Raji (cell line): Measurements from ENCODE around the gene TPSB2.
"Not testable (repeated sequence)": the region's sequence is repeated elsewhere in the genome, so short reads cannot be mapped to it uniquely, and the experiment has no call there.

Experiments used
- POLR2A ChIP-seq: IDR thresholded peaks from 2 replicates; pipeline ENCODE4 v1.6.1; 2011; ENCODE audit warnings: low read depth, low read length, control low read depth; ENCODE audit not compliant: insufficient read depth

The TPSB2 gene

DNA sequence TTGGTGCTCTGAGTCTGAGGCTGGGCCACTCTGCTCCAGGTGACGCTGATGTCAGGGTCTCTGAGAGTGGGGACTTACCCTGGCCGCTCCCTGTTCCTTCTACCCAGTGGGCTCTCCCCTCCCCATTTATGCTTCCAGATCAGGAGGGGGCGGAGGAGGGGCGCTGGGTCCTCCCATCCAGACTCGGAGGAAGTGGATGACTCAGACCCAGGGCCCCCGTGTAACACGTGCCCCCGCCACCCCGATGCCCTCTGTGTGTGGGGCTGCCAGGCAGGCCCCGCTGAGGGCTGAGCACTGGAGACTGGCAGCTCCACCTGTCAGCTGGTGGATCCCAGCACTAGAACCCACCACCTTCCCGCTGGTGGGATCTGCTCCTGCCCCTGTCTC is at the start of gene TPSB2:
TSS of gene TPSB2 (minus strand) at position 101 of the 387 bp plus-strand sequence. CDS start 233 bp downstream, outside the sequence.
- not testable (repeated sequence) for TF ChIP-seq POLR2A

DNA sequence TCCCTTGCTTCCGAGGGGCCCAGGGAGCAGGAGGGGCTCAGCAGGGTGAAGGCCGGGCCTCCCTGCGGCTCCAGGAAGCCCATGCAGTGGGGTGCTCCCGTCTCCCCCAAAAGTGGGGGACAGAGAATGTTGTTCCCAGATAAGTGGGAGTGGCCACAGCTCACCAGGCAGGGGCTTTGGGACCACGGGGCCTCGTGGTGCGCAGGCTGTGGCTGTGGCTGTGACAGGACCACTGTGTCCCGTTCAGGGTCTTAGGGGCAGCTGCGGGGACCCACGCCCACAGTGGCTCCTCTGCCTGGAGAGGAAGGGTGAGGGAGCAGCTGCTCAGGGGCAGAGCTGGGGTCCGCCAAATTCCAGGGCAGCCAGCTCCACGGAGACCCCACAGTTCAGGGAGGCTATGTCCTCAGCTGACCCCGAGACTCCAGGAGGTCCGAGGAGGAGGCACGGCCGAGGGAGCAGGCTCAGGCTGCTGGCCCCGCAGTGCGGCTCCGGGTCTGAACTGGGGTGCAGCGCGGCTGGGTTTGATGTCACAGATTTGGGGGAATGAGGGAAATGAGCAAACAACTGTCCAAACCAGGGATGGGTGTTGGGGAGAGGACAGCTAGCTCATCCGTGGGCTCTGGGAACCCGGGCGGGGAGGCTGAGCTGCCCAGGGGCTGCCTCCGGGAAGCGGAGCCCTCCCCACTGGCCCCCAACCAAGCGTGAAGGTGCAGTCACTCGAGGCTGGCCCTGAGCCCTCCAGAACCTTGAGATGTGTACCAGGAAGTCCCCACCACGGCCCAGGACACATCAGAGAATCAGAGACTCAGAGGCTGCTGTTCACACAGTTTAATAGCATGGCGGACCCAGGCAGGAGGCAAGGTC is 49.3 kb upstream of the TPSB2 start:
- TF ChIP-seq POLR2A = no peak

GRCh38 chr16:1278477-1278876 is 48.5 kb upstream of the TPSB2 start:
- TF ChIP-seq POLR2A = no peak

DNA sequence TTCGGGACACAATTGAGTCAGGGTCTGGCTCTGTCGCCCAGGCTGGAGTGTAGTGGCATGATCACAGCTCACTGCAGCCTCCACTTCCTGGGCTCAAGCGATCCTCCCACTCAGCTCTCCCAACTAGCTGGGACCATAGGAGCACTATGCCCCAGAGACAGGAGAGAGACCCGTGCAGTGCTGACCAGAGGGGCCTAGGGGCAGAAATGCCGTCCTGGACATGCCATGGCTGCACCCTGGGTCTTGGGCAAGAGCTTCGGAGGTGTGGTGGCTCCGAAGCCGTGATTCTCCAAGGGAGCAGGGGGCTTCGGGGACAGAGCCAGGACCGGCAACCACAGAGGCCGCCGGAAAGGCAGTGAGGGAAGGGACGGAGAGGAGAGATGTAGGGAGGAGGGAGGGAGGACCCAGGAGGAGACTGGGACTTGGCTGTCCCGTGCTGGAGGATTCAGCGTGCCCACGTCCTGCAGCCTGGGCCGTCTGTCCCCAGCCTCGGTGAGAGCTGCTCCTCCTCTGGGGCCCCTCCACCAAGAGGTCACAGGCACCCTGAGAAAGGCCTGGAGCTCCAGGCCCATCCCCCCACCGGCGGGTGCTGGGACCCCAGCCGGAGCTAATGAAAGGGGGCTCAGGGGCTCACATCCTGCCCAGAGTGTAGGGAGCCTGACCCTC is 47.8 kb upstream of the TPSB2 start:
- no peak for TF ChIP-seq POLR2A

- no peak for TF ChIP-seq POLR2A
Measured at GRCh38 chr16:1277151-1277598, 47.2 kb upstream of the TPSB2 start.

- TF ChIP-seq POLR2A = no peak
Measured at GRCh38 chr16:1276580-1276878, 46.5 kb upstream of the TPSB2 start.

- no peak for TF ChIP-seq POLR2A
Measured at GRCh38 chr16:1275791-1276579, 46.0 kb upstream of the TPSB2 start.

DNA sequence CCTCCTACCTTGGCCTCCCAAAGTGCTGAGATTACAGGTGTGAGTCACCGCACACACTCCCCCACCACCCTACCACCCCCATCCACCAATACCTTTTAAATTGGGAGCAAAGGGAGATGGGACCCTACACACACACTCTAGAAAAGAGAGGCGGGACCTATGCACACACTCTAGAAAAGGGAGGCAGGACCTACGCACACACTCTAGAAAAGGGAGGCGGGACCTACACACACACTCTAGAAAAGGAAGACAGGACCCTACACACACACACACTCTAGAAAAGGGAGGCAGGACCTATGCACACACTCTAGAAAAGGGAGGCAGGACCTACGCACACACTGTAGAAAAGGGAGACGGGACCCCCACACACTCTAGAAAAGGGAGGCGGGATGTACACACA is 44.8 kb upstream of the TPSB2 start:
- no peak for TF ChIP-seq POLR2A

GRCh38 chr16:1273816-1274215 is 43.8 kb upstream of the TPSB2 start:
- TF ChIP-seq POLR2A = no peak

DNA sequence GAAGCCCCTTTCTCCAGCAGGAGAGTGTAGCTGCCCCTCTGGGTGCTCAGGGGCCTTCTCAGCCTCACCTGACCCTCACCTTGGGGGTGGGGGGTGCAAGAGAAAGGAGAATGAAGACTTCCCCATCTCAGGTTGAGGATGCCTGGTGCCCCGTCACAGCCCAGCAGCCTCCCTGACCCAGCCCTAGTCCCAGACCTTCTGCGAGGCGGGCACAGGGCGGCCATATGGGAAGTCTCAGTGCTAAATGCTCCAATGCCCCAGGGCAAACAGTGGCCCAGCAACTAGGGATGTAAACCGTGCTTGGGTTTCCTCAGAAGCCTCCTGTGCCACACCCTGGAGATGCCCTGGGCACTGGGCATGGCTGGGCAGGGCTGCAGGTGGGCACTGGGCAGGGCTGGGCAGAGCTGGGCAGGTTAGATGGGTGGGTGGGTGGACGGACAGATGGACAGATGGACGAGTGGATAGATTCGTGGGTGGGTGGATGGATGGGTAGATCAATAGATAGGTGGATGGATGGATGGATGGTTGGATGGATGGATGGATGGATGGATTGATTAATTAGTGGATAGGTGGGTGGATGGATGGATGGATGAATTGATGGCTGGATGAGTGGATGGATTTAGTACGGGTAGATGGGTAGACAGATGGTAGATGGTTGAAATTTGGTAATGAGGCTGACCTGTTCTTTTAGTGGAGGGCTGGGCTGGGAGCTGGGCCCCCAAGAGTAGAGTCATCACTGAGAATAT is 42.6 kb upstream of the TPSB2 start:
- no peak for TF ChIP-seq POLR2A

DNA sequence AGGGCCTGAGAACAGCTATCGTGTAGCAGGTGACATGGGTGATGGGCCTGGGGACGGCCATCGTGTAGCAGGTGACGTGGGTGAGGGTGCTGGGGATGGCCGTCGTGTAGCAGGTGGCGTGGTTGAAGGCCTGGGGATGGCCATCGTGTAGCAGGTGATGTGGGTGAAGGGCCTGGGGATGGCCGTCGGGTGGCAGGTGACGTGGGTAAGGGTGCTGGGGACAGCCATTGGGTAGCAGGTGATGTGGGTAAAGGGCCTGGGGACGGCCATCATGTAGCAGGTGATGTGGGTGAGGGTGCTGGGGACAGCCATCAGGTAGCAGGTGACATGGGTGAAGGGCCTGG is 41.4 kb upstream of the TPSB2 start:
- no peak for TF ChIP-seq POLR2A

GRCh38 chr16:1265826-1266225 is 35.8 kb upstream of the TPSB2 start:
- TF ChIP-seq POLR2A = no peak

- no peak for TF ChIP-seq POLR2A
Measured at GRCh38 chr16:1265090-1265630, 35.2 kb upstream of the TPSB2 start.

DNA sequence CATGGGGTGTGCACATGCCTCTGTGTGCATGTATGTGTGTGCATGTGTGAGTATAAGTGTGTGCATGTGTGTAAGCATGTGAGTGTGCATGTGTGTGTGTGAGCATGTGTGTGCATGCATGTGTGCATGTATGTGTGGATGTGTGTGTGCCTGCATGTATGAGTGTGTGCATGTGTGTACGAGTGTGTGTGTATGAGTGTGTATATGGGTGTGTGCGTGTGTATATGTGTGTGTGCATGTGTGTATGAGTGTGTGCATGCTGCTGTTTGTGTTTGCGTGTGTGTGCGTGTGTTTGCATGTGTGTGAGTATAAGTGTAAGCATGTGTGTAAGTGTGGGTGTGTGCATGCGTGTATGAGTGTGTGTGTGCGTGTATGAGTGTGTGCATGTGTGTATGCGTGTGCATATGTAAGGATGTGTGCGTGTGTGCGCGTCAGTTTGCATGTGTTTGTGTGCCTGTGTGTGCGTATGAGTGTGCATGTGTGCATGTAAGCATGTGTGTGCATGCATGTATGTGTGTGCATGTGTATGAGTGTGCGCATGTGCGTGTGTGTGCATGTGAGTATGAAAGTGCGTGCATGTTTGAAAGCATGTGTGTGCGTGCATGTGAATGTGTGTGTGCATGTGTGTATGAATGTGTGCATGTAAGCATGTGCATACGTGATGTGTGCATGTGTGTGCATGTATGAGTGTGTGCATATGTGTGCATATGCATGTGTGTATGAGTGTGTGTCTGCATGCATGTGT is 34.5 kb upstream of the TPSB2 start:
- TF ChIP-seq POLR2A = no peak
